ENCODE results near the gene CEP164.
"Not testable (repeated sequence)": the region's sequence is repeated elsewhere in the genome, so short reads cannot be mapped to it uniquely, and the experiment has no call there.

CEP164 gene

DNA sequence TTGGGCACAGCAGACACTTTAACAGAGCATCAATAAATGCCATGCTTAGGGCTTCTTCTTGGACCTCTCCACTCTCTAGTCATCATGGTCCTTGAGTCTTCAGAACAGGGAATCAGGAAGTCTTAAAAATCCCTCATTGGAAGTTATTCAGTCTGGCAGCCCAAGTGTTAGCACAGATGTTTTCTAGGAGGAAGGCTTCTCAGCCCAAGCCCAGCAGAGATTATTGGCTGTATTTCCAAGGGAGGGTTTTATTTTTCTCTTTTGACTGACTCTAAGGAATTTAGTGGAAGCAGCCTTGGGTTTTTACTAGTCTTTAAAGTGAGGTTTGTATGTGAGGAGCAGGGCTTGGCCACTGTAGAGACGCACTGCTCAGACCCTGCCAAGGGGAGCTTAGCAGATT lies 41.9 kb downstream of the CEP164 start:
- no peak for DNase-seq

DNA sequence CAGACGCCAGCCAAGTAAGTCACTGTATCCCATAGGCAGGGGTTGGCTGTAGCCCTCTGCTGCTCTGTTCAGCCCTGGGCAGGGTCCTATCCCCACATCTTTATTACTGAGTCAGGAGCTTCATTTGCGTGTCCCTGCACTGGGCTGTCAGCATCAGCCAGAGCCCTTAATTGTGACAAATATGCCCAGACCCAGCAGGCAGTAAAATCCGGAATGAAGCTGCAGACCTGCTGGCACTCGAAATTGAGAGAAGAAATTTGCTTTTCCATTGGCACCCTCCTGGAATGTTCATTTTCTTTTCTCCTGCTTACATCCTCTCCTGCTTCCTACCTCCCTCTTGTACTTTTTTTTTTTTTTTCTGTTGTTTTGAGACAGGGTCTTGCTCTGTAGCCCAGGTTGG lies 43.8 kb downstream of the CEP164 start:
- no peak for DNase-seq

DNA sequence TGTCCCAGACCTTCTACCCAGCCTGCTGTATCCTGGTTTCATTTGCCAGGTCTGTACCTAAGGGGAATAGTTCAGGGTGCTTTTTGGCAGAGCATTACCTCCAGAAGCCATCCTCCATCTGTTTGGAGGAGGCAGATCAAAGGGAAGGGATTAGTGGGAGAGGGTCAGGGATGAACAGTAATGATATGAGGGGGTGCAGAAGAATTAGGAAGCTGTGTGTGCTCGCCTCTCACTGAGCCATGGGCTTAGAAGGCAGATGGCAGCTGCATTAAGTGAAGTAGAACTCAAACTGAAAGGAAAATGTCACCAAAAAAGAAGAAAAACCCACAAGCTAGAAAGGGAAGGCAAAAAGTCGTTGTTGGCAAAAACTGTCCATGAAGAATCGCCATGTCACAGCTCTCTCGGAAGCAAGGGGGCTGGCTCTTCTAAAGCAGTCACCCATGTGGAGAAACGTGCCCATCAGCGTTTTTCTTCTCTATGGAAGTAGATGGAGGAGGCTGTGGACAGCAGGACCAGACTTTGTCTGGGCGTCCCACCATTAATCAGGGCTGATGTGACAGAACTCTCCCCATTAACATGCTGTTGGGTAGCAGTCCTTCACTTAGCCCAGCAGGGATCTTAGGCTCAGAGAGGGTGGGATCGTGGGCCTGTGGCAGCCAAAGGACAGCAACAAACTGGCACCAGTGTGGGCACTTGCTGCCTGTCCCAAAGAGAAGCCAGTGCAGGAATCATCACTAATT lies 46.8 kb downstream of the CEP164 start:
- no peak for DNase-seq

DNA sequence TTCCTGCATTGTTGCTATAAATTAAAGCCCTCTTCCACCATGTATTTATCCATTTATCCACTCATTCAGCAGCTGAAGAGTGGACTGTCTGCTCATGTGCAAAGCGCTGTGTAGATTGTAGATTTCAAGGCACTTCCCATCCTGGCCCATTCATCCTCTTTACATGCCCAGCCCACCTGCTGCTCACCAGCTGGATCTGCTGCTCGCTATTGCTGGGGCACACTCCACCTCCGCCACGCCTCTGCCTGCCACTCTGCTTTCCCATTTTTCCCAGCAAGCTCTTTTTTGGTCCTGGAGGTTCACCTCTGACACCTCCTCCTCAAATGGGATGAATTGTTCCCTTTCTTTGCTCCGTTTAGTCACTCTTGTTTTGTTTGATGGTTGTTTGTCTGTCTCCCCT lies 48.3 kb downstream of the CEP164 start:
- DNase-seq, result no peak

DNA sequence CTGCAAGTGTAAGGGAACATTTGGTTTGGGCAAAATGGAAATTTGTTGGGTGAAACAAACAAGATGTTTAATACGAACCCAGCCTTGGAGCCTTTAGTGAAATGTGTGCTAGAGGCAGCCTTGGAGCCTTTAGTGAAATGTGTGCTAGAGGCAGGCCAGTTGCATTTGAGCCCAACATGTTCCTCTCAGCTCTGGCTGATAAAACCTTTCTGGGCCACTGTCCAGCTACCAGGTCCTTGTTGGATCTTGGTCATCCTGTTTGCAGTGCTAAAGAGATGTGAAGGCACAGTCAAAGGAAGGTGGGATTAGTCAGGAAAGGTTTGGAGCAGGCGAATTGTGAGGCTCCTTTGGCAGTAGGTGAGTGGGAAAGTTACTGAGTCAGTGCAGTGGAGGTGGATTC lies 48.9 kb downstream of the CEP164 start:
- no peak for DNase-seq

DNA sequence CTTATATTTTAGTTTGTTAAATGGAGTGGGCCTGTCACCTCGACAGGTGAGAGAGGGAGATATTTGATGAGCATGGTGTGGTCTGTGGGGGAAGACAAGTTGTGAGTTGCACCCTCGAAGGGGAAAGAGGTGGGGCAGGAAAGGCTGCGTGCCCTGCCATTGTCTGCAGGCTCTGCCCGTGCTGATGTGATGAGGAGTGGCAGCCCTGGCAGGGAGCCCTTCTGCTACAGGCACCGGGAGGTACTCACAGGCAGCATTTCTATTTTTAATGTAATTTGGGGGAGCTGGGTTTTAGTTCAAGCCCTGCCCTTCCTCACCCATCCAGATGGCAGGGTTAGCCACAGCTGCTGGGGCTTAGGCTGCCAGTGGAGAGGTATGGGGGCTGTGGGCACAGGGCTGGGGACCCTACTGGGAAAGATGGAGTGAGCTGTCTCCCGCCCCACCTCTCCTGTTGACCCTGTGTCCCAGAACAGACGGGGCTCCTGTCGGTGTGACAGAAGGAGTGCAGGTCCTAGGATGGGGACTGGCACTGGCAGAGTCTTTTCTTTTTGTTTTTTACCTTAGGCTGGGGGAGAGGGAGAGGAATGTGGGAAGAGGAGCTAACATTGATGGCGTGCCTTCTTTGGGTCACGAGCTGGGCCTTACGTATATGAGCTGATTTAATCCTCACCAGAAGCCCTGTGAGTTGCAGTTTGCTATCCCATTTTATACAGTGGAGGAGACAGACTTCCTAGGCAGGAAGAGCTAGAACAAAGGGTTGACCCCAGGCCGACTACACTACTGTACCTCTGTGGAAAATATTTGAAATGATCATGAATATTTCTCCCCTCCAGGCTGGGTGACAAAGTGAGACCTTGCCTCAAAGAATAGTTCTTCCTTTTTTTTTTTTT lies 51.6 kb downstream of the CEP164 start:
- no peak for DNase-seq

DNA sequence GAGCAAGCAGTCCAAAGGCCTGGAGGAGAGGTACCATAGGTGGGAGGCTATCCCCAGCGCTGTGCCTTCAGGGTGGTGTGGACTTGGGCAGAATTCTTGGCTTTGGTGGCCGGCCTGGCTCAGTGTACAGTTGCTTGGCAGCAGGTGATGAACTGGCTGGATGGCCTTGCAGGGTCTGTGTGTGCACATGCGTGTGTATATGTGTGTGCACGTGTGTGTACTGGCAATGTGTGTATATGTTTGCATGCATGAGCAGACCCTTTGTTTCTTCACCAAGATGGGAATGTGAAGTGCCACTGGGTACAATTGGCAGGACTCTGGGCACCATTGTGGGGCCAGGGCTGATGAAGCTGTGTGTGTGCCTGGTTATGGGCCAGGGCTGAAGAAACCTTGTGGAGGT lies 53.0 kb downstream of the CEP164 start:
- no peak for DNase-seq

DNA sequence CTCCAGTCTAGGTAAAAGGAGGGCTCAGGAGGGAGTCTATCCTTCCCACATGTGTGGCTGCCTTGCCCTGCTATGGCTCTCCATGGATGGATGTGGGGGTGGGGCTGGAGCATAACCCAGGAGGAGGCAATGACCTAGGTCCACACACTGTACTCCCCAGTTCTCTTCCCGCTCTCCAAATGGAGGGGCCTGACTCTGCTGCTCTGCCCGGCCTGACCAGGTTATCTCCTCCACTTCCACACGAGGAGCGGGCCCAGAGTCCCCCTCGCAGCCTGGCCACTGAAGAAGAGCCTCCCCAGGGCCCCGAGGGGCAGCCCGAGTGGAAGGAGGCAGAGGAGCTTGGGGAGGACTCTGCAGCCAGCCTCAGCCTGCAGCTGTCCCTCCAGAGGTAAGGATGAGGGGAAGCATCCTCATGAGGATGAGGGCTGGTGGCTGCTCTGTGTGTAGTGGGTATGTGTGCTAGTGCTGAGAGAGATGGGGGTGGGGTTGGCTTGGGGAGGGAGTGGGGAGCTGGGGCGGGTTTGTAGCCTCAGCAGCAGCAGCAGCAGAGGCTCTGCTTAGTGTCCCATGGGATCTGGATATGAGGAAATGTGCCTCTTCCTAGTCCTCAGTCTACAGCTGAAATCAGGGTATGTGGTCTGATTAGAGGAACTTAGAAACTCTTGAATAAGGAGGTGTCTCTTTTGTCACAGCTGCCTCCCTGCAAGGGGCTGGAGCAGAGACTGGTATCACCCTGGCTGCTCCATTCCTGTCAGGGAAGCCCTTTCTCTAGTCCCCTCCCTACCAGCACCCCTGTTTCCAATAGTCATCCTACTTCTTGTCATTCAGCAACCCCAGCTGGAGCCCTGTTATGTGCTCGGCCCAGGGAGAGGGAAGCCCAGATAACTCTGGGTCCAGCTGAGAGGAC lies 54.1 kb downstream of the CEP164 start:
- DNase-seq, result no peak

DNA sequence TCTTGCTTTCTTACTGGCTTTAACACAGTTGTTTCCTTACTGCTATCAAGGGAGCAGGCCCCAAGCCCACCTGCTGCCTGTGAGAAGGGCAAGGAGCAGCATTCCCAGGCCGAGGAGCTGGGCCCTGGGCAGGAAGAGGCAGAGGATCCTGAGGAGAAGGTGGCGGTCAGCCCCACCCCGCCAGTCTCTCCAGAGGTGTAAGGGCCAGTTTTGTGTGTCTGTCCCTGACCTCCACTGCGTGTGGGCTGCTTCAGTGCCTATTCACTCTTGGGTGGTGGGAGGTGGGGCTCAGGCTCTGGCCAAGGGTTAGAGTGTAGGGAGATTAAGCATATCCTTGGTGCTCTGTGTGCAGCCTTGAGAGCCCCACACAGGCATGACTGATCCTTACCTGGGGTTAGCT lies 55.1 kb downstream of the CEP164 start:
- no peak for DNase-seq

DNA sequence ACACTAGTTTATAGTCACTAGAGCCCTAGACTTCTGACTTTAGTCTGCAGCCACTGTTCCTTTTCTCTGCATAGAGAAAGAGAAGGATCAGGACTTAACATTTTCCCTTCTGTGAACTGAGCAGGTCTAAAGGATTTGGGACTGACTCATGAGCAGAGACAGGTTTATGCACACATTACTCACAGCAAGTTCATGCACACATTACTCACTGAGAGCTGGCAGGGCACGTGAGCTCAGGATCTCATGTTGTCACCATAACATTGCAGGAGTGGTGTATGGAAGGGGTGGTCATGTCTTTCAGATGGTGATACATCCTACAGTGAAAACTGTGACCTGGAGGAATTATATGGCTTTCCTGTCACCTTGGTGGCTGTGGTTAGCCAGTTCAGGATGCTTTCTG lies 56.4 kb downstream of the CEP164 start:
- no peak for DNase-seq

DNA sequence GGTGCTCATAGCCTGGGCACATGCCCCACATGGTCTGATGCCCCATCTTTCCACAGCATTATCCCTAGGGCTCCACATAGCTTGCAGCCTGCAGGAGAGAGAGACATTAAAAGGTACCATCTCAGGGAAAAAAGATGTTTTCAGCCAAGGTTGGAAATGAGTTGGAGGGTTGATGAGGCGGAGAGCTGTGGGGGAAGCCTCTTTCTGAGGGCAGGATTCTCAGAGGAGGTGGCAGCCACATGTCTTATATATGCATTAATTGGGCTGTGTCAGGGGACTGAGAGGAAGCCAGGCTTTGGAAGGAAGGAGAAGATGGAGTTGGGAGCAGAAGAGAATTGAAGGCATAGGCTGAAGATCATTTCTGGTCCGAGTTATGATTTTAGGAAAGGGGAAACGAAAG lies 57.8 kb downstream of the CEP164 start:
- no peak for DNase-seq

DNA sequence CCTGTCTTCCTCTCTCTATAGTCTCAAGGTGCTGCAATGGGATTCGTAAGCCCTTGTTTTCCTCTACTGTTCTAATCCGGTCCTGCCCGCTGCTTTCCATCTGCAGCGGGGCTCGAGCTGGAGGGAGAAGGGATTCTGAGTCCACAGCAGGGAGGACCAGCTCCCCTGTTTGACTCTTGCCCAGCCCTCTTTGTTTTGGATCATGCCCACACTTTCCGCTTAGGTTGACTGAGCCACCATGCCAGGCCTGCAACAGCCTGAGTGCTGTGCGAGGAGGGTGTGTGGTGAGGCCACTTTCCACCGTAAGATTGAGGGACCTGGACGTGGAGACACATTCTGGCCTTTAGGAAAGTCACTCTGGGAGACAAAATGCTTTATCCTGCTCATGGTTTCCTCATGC lies 58.3 kb downstream of the CEP164 start:
- DNase-seq, result no peak

DNA sequence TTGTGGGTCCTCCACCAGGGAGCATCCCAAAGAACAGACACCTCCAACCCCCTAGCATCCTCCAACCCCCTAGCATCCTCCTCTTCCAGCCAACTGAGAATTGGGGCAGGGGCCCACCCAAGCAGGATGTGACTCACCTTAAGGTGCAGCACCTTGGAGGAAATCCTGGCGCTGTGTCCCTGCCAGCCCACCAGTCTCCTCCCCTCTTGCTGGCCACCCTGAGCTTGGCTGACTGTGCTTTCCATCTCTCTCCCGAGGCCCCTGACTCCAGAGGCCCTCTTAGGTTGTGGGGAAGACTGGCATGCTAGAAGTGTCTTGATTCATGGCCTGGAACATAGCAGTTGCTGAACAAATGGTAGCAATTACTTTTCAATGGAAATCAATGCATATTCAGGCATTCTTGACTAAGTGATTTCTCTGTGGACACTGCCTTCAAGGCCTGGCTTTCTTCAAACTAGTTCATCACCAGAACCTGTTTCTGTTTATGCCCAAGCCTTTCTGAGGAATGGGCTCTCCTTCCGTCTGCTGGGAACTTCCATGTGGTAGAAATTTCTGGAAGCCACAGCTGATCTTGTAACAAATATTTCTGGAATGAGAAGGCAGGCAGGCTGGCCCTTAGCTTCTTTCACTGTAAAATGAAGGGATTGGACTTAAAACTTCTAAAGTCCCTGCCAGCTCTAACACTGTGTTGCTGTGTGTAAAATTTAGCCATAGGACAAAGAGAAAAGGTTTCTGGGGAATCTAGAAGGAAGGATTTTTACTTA lies 60.5 kb downstream of the CEP164 start:
- no peak for DNase-seq

DNA sequence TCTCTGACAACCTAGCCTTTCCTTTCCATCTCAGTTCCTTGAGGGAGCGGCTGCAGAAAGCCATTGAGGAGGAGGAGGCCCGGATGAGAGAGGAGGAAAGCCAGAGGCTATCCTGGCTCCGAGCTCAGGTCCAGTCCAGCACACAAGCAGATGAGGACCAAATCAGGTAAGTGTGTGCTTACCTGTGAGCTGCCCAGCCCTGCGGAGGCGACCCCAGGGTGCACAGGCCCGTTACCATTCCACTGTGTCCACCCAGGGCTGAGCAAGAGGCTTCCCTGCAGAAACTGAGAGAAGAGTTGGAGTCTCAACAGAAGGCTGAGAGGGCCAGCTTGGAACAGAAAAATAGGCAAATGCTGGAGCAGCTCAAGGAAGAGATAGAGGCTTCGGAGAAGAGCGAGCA lies 63.1 kb downstream of the CEP164 start:
- no peak for DNase-seq

DNA sequence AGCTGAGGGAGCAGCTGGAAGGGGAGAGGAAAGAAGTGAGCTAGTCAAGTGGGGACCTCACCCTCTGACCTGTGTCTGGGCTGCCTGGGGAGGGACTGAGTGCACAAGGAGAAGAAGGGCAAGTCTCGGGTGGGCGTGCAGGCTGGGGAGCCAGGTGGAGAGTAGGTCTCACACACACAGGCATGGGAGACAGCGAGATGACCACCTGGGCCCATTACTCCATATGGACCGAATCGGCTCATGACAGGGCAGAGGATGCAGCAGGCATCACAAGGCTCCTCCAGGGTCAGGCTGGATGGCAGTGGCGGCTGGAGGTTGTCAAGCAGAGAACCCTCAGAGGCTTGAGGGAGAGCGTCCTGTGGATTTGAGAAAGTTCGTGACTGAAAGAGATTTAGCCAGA lies 63.5 kb downstream of the CEP164 start:
- no peak for DNase-seq

DNA sequence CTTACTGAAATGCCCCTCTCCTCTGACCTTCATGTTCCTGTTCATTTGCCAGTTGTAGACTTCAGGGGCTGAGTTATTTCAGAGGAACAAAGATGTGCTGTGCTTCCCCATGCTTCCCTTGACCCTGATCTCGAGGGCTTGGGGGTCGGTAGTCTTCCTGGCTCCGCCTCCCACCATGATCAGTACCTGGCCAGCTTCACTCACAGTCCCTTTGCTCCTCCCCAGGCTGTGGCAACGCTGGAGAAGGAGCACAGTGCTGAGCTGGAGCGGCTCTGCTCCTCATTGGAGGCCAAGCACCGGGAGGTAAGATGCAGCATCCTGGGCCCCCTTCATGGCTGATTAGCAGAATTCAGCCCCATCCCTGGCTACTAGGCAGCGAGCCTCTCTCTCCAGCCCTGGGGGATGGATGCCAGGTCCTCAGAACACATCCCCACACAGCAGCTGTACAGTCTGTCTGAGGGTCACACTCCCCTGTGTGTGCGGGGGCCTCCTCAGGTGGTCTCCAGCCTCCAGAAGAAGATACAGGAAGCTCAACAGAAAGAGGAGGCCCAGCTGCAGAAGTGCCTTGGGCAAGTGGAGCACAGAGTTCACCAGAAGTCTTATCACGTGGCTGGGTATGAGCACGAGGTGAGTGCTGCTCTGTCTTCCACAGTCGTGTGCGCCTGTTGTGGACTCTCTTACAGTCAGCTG lies 64.5 kb downstream of the CEP164 start:
- DNase-seq, result no peak

DNA sequence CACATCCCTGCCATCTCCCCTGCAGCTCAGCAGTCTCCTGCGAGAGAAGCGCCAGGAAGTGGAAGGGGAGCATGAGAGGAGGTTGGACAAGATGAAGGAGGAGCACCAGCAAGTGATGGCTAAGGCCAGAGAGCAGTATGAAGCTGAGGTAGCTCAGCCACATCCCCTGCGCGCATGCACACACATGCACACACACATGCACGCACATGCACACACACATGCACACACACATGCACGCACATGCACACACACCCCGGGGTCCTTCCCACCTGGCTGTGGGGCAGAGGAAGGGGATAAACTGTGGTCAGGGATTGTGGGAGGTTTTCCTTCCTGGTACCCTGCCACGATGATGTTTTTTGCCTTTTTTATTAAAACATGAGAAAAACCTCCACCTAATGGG lies 65.3 kb downstream of the CEP164 start:
- DNase-seq, result no peak

DNA sequence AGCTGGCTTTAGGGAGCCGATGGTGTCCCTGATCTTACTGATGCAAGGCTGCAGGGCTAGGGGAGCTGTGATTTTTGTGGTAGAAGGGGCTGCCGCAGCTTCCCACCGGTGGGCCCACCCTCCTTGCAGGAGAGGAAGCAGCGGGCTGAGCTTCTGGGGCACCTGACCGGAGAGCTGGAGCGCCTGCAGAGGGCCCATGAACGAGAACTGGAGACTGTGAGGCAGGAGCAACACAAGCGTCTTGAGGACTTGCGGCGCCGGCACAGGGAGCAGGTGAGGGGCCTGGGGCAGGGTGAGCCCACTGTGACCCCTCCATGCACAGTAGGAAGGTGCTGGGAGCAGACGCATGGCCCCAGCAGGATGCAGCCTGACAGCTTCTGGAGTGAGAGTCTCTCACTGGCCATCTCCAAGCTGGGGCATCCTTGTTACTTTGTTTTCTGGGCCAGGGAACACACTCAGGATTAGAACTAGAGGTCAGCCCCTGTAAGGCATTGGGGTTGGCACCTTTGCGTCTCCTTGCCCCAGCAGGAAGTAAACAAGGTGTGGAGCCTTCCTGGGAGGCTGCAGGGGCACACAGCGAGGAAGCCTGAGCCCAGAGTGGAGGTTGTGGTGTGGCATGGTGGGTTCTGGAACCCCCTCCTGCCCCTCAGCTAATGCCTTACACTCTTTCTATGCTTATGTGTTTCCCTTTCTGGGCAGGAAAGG lies 66.7 kb downstream of the CEP164 start:
- DNase-seq, result no peak

DNA sequence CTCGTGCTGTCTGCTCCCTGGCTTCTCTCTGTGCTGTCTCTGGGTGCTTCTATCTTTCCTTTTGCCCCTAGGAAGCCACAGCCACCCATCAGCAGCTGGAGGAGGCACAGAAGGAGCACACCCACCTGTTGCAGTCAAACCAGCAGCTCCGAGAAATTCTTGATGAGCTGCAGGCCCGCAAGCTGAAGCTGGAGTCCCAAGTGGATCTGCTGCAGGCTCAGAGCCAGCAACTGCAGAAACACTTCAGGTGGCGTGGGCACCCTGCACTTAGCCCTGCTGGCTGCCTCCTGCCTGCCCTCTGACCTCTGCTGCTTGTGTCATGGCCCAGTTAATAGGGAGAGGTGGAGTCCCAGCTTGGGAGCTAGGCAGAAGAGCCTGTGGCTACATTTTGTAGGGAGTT lies 67.8 kb downstream of the CEP164 start:
- DNase-seq, result no peak

DNA sequence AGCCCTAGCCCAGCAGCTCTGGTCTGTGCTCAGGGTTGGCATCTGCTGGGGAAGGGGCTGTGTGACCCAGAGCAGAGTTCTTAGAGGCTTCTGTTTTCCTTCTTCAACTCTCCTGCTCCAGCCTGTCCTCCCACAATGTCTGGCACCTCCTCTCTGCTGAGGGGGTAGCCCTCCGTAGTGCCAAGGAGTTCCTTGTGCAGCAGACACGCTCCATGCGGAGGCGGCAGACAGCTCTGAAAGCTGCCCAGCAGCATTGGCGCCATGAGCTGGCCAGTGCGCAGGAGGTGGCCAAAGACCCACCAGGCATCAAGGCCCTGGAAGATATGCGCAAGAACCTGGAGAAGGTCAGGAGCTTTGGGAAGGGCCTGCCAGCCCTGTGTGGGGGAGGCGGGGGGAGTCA lies 69.3 kb downstream of the CEP164 start:
- DNase-seq, result no peak

DNA sequence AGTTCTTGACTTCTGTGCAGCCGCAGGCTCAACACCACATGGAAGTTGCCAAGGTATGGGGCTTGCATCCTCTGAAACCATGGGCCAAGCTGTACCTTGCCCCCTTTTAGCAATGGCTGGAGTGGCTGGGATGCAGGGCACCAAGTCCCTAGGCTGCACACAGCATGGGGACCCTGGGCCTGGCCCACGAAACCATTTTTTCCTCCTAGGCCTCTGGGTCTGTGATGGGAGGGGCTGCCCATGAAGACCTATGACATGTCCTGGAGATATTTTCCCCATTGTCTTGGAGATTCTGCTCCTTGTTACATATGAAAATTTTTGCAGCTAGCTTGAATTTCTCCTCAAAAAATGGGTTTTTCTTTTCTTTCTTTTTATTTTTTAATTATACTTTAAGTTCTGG lies 71.0 kb downstream of the CEP164 start:
- DNase-seq, result not testable (repeated sequence)
